Inflammatory macrophage treated with lipopolysaccharide for 4 hours (primary cell): ENCODE data around the gene CLK1.

ENCODE experiments used
- DNase-seq: peaks from one replicate; pipeline ENCODE4 v3.0.0-alpha.2; 2020

The CLK1 gene

DNA sequence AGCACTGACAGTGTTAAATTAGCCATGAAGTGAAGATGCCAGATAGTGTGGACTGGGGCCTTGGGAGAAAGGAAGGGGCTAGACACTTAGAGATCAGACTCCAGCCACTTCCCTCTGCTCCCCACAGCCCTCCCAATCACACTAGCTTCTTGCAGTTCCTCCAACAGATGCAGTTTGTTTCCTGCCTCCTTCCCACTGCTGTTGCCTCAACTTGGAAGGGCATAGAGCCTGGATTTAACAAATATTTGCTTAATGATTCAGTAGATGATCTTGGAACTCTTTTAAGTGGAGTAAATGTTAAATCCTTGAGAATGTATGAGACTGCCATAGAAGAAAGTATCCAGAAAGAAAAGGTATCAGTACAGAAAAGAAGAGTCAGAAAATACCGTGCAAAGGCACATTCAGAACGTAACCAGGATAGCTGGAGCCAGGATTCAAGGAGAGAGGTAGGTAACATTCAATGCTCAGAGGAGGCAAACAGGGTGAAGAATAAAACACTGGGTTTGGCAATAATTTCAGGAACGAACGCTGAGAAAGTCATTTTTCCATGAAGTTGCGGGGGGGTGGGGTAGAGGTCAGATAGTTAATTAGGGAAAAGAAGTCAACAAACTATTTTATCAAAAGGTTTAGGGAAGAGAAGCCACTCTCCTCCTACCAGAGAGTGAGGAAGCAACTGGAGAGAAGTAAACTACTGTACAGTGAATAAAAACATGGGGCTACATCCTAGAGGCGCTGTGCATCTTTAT is 54.0 kb downstream of the CLK1 start:
- DNase-seq: peak; percentile 38

- no peak for DNase-seq
Observed at GRCh38 chr2:200809506-200810251, 54.8 kb downstream of the CLK1 start.
